SU-DHL-6 (cell line): ENCODE data around the gene CYBA.

Source experiments
- H2AFZ ChIP-seq: fragments of 200-600 bp; sonication (generic); 2 replicates; pipeline ENCODE4 v1.6.1; 2014; ENCODE audit warnings: low read depth, mild to moderate bottlenecking, moderate library complexity, mixed read lengths, antibody characterized with exemption, low read length; ENCODE audit not compliant: severe bottlenecking
- H3F3A ChIP-seq: fragments of 200-600 bp; shearing (Covaris generic); 2 replicates; pipeline ENCODE4 v1.6.0; 2016; ENCODE audit warnings: antibody characterized with exemption, mild to moderate bottlenecking; ENCODE audit not compliant: insufficient read depth
- H3K27ac ChIP-seq: fragments of 200-600 bp; sonication (generic); 2 replicates; pipeline ENCODE4 v1.5.1; 2016; ENCODE audit warnings: low read depth, mild to moderate bottlenecking, low read length, moderate library complexity, mixed read lengths
- H3K27me3 ChIP-seq: fragments of 200-600 bp; sonication (generic), shearing (Covaris generic); 2 replicates; pipeline ENCODE4 v1.6.0; 2014; ENCODE audit warnings: mild to moderate bottlenecking, low read length
- H3K36me3 ChIP-seq: fragments of 200-600 bp; sonication (generic); 2 replicates; pipeline ENCODE4 v1.6.1; 2014; ENCODE audit warnings: mild to moderate bottlenecking, low read length, mixed read lengths
- H3K4me2 ChIP-seq: fragments of 300-600, 200-600 bp; shearing (Covaris generic), sonication (generic); 2 replicates; pipeline ENCODE4 v1.6.0; 2014; ENCODE audit warnings: low read length, low read depth, mild to moderate bottlenecking; ENCODE audit not compliant: poor library complexity, severe bottlenecking
- H3K4me3 ChIP-seq: fragments of 200-600 bp; sonication (generic); 2 replicates; pipeline ENCODE4 v1.5.1; 2014; ENCODE audit warnings: antibody characterized with exemption, low read length, mild to moderate bottlenecking, mixed read lengths; ENCODE audit not compliant: insufficient read depth, poor library complexity, severe bottlenecking
- H3K79me2 ChIP-seq: fragments of 200-600 bp; sonication (generic); 2 replicates; pipeline ENCODE4 v1.6.1; 2014; ENCODE audit warnings: mild to moderate bottlenecking, low read length, moderate library complexity; ENCODE audit not compliant: insufficient read depth
- H3K9ac ChIP-seq: fragments of 200-600 bp; sonication (generic); 2 replicates; pipeline ENCODE4 v1.7.0; 2014; ENCODE audit warnings: mild to moderate bottlenecking, low read length
- H3K9me2 ChIP-seq: fragments of 200-600 bp; sonication (generic); replicated peaks from 2 replicates; pipeline ENCODE4 v1.6.1; 2014; ENCODE audit warnings: low read length; ENCODE audit not compliant: insufficient read depth
- H3K9me3 ChIP-seq: fragments of 200-600 bp; sonication (generic); 2 replicates; pipeline ENCODE4 v1.6.1; 2014; ENCODE audit warnings: low read length, mixed read lengths; ENCODE audit not compliant: insufficient read depth
- H4K20me1 ChIP-seq: fragments of 200-600 bp; sonication (generic); 2 replicates; pipeline ENCODE4 v1.6.1; 2014; ENCODE audit warnings: low read depth, mild to moderate bottlenecking, antibody characterized with exemption, low read length, moderate library complexity, mixed read lengths
- CTCF ChIP-seq: fragments of 200-600 bp; sonication (generic); IDR thresholded peaks from one replicate; pipeline ENCODE4 v1.5.1; 2017; ENCODE audit warnings: antibody characterized with exemption, mild to moderate bottlenecking, low read length, moderate library complexity; ENCODE audit not compliant: insufficient read depth, poor library complexity, severe bottlenecking
- EZH2phosphoT487 ChIP-seq: fragments of 200-600 bp; sonication (generic), shearing (Covaris generic); conservative IDR thresholded peaks from 2 replicates; pipeline ENCODE4 v1.6.1; 2018; ENCODE audit warnings: mild to moderate bottlenecking, antibody characterized with exemption, low read length, moderate library complexity, mixed read lengths

The CYBA gene

GRCh38 chr16:88685156-88686061, 34.6 kb upstream of the CYBA start:
- H3K27ac ChIP-seq: no peak overlapping the region
- no peaks in the 10 kb centered on the region for H4K20me1 ChIP-seq
- TF ChIP-seq CTCF: peak; percentile 93
- TF ChIP-seq EZH2phosphoT487: no peak
- H3K9me2 ChIP-seq: no peaks in the 10 kb centered on the region
- no peaks in the 10 kb centered on the region for H3K9me3 ChIP-seq
- peak overlapping the region; percentile 54 for H3K9ac ChIP-seq
- no peaks in the 10 kb centered on the region for H3K36me3 ChIP-seq
- H3K4me2 ChIP-seq: peak overlapping the region; percentile 89
- H3K79me2 ChIP-seq: no peaks in the 10 kb centered on the region
- peak overlapping the region; percentile 80 for H2AFZ ChIP-seq
- peak overlapping the region; percentile 67 for H3K4me3 ChIP-seq
- no peaks in the 10 kb centered on the region for H3K27me3 ChIP-seq
- H3F3A ChIP-seq: peaks cover 14% of the 10 kb centered on the region

- no peak overlapping the region for H3K4me2 ChIP-seq
Measured at GRCh38 chr16:88684569-88685155, 33.8 kb upstream of the CYBA start.

GRCh38 chr16:88681709-88682451, 31.0 kb upstream of the CYBA start:
- H2AFZ ChIP-seq: peak overlapping the region; percentile 59
- H3K9ac ChIP-seq: peak overlapping the region; percentile 51
- H3K27me3 ChIP-seq: no peaks in the 10 kb centered on the region

More at GRCh38 chr16:88684569-88685155, 33.8 kb upstream of the CYBA start:
- Histone ChIP-seq H3K4me3 (no peak overlapping the region), H3F3A (peaks cover 14% of the 10 kb centered on the region), H3K27me3 (no peaks in the 10 kb centered on the region), H3K9ac (no peak overlapping the region), H3K27ac (no peak overlapping the region), H3K9me3 (no peaks in the 10 kb centered on the region), H3K36me3 (no peaks in the 10 kb centered on the region), H3K9me2 (no peaks in the 10 kb centered on the region), H2AFZ (no peak overlapping the region), H4K20me1 (no peaks in the 10 kb centered on the region), H3K79me2 (no peaks in the 10 kb centered on the region)
- TF ChIP-seq CTCF: no peak
- no peak for TF ChIP-seq EZH2phosphoT487

More at GRCh38 chr16:88681709-88682451, 31.0 kb upstream of the CYBA start:
- H3K27ac ChIP-seq: peak overlapping the region; percentile 83
- H3F3A ChIP-seq: peaks cover 14% of the 10 kb centered on the region
- no peaks in the 10 kb centered on the region for H4K20me1 ChIP-seq
- H3K4me3 ChIP-seq: peak overlapping the region; percentile 23
- peak overlapping the region; percentile 58 for H3K4me2 ChIP-seq
- no peaks in the 10 kb centered on the region for H3K9me3 ChIP-seq
- no peaks in the 10 kb centered on the region for H3K36me3 ChIP-seq
- no peaks in the 10 kb centered on the region for H3K9me2 ChIP-seq
- H3K79me2 ChIP-seq: no peaks in the 10 kb centered on the region
- TF ChIP-seq EZH2phosphoT487: no peak
- no peak for TF ChIP-seq CTCF
